Aortic smooth muscle cell (primary cell): ENCODE results near the gene FAM228A. TPM values are rescaled to one million over a fixed set of nuclear protein-coding genes. Genes with fewer than 3 reads are reported as not detected.

ENCODE experiments used
- total RNA-seq: library from RNA; depleted of rRNA; stranded (reverse); fragments of >200 nt; gene quantifications from 2 replicates; pipeline ENCODE4 v1.2.3, GENCODE V29; 2014

The FAM228A gene
- total RNA-seq: 0.79 and 1.4 TPM in 2 replicates

GRCh38 chr2:24174851-24175277 is at the start of gene FAM228A:
FAM228A (plus strand) TSS chr2:24175053; CDS start chr2:24175481, 428 bp downstream.

Other genes starting within 250 kb of the FAM228A start
- gene ATAD2B, start 247.9 kb upstream of the FAM228A start, total RNA-seq: 9.0 and 14.1 TPM in 2 replicates
- gene UBXN2A, start 234.6 kb upstream of the FAM228A start, total RNA-seq: 9.9 and 11.4 TPM in 2 replicates
- gene MFSD2B, start 165.0 kb upstream of the FAM228A start, total RNA-seq: under 0.01 TPM in 1 of 2 replicates, not detected in the other
- 7.1 and 7.3 TPM in 2 replicates for gene WDCP, start 127.7 kb upstream of the FAM228A start, total RNA-seq
- 9.6 and 10.4 TPM in 2 replicates for gene FKBP1B, start 125.3 kb upstream of the FAM228A start, total RNA-seq
- gene SF3B6, start 98.7 kb upstream of the FAM228A start, total RNA-seq: 116 and 121 TPM in 2 replicates
- 30.1 and 43.1 TPM in 2 replicates for gene TP53I3, start 90.2 kb upstream of the FAM228A start, total RNA-seq
- 0.53 and 0.56 TPM in 2 replicates for gene PFN4, start 51.7 kb upstream of the FAM228A start, total RNA-seq
- gene FAM228B, start 51.6 kb upstream of the FAM228A start, total RNA-seq: 6.6 and 9.9 TPM in 2 replicates
- gene ITSN2, start 185.5 kb downstream of the FAM228A start, total RNA-seq: 26.2 and 29.3 TPM in 2 replicates